ENCODE measurements around the gene CARMIL1. TPM values are rescaled to one million over a fixed set of nuclear protein-coding genes. Genes with fewer than 3 reads are reported as not detected.

Gene CARMIL1
- total RNA-seq, 1 donor from 2014 or later, result 19.1 TPM

DNA sequence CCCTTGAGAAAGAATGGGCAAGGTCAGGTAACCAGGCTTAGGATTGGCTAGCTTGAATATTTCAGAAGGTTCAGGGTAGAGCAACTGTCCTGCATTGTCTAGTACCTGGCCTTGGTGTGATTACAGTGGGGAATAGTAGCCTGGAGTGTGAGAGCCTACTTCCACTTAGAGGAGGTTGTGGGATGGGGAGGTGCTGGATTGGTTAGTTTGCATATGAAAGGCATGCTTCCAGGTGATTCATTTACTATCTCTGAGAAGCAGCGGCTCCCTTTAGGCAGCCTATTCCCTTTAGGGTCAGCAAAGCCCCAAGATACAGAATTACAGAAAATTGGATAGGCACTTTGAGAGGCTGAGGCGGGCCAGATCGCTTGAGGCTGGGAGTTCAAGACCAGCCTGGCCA is 347.8 kb downstream of the CARMIL1 start:
- no peak overlapping the region for H3K9ac ChIP-seq (ENCODE audit: low read length)
- H2AFZ ChIP-seq (ENCODE audit: low read depth, low read length), result no peak overlapping the region
- H3K4me3 Mint-ChIP-seq (ENCODE audit: unreplicated experiment), result no peak overlapping the region
- no peaks in the 10 kb centered on the region for H3K36me3 ChIP-seq (ENCODE audit: insufficient read depth, low read length)
- no peak for FAIRE-seq
- no peak overlapping the region for H3K27ac Mint-ChIP-seq (ENCODE audit: unreplicated experiment)
- H3K27me3 Mint-ChIP-seq (ENCODE audit: low read depth, unreplicated experiment), result peaks cover 20% of the 10 kb centered on the region
- H3K4me3 ChIP-seq (ENCODE audit: insufficient read depth, low read depth, low read length), result no peak overlapping the region
- H3K9me3 Mint-ChIP-seq (ENCODE audit: unreplicated experiment), result no peaks in the 10 kb centered on the region
- H3K27ac ChIP-seq (ENCODE audit: low read depth, low read length), result no peak overlapping the region
- H3K4me1 ChIP-seq (ENCODE audit: insufficient read depth, low read length), result no peaks in the 10 kb centered on the region
- H3K27me3 ChIP-seq (ENCODE audit: insufficient read depth, low read length), result no peaks in the 10 kb centered on the region
- no peaks in the 10 kb centered on the region for H3K9me3 ChIP-seq (ENCODE audit: insufficient read depth, low read depth, low read length)
- no peaks in the 10 kb centered on the region for H3K4me1 Mint-ChIP-seq (ENCODE audit: low read depth, unreplicated experiment)
- no peaks in the 10 kb centered on the region for H3K79me2 ChIP-seq (ENCODE audit: insufficient read depth, low read length)
- no peak for DNase-seq (ENCODE audit: low read depth)
- H4K20me1 ChIP-seq (ENCODE audit: insufficient read depth, low read length), result no peaks in the 10 kb centered on the region
- H3K36me3 Mint-ChIP-seq (ENCODE audit: low read depth, unreplicated experiment), result peaks cover 1% of the 10 kb centered on the region
- H3K4me2 ChIP-seq (ENCODE audit: low read length), result no peak overlapping the region
- TF ChIP-seq, protein P1, sequence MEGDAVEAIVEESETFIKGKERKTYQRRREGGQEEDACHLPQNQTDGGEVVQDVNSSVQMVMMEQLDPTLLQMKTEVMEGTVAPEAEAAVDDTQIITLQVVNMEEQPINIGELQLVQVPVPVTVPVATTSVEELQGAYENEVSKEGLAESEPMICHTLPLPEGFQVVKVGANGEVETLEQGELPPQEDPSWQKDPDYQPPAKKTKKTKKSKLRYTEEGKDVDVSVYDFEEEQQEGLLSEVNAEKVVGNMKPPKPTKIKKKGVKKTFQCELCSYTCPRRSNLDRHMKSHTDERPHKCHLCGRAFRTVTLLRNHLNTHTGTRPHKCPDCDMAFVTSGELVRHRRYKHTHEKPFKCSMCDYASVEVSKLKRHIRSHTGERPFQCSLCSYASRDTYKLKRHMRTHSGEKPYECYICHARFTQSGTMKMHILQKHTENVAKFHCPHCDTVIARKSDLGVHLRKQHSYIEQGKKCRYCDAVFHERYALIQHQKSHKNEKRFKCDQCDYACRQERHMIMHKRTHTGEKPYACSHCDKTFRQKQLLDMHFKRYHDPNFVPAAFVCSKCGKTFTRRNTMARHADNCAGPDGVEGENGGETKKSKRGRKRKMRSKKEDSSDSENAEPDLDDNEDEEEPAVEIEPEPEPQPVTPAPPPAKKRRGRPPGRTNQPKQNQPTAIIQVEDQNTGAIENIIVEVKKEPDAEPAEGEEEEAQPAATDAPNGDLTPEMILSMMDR (IDR thresholded peaks at IDR 0.05; ENCODE audit: insufficient read depth, low read depth, low read length), result no peak
- TF ChIP-seq EZH2 (IDR thresholded peaks at IDR 0.05; ENCODE audit: insufficient read depth, low read length), result no peak

DNA sequence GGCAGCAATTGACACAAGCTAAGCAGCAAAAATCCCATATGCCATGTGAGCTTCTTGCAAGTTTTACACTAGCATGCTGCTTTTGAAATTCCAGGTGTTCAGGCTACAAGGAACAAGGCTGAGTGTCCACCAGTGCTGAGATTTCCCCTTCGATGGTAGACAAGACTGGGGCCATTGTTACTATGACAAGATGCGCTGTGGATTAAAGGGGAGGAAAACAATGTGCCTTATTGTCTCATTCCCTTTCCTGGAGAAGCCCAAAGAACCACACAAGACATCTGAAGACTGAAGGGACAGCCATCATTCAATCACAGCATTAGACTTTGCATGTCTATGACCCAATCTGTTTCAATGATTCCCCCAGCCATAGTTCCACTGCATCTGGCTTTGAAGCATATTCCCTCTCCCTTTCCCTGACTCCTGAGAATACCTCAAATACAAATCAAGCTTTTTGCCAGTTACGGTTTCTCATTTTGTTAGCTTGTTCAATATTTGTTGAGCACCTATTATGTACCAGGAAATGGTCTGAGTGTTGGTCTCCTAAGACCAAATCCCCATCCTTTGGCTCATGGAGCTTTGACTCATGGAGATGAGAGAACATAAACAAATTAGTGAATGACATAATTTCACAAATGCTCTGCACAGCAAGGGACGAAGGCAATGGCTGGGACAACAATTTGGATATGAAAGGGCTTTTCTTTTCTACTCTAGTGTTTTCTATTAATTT is 349.5 kb downstream of the CARMIL1 start:
- no peaks in the 10 kb centered on the region for H3K36me3 ChIP-seq (ENCODE audit: insufficient read depth, low read length)
- no peak overlapping the region for H3K4me3 ChIP-seq (ENCODE audit: insufficient read depth, low read depth, low read length)
- no peak overlapping the region for H2AFZ ChIP-seq (ENCODE audit: low read depth, low read length)
- TF ChIP-seq EZH2 (IDR thresholded peaks at IDR 0.05; ENCODE audit: insufficient read depth, low read length), result no peak
- TF ChIP-seq, protein P1 (IDR thresholded peaks at IDR 0.05; ENCODE audit: insufficient read depth, low read depth, low read length), result no peak
- no peaks in the 10 kb centered on the region for H3K9me3 ChIP-seq (ENCODE audit: insufficient read depth, low read depth, low read length)
- no peak overlapping the region for H3K9ac ChIP-seq (ENCODE audit: low read length)
- H4K20me1 ChIP-seq (ENCODE audit: insufficient read depth, low read length), result no peaks in the 10 kb centered on the region
- Mint-ChIP-seq H3K4me1 (ENCODE audit: low read depth, unreplicated experiment) (no peaks in the 10 kb centered on the region), H3K27me3 (ENCODE audit: low read depth, unreplicated experiment) (peaks cover 20% of the 10 kb centered on the region), H3K4me3 (ENCODE audit: unreplicated experiment) (no peak overlapping the region), H3K9me3 (ENCODE audit: unreplicated experiment) (no peaks in the 10 kb centered on the region), H3K36me3 (ENCODE audit: low read depth, unreplicated experiment) (no peaks in the 10 kb centered on the region), H3K27ac (ENCODE audit: unreplicated experiment) (no peak overlapping the region)
- DNase-seq (ENCODE audit: low read depth) (no peak), FAIRE-seq (no peak)
- no peaks in the 10 kb centered on the region for H3K79me2 ChIP-seq (ENCODE audit: insufficient read depth, low read length)
- no peak overlapping the region for H3K27ac ChIP-seq (ENCODE audit: low read depth, low read length)
- no peaks in the 10 kb centered on the region for H3K27me3 ChIP-seq (ENCODE audit: insufficient read depth, low read length)
- no peak overlapping the region for H3K4me2 ChIP-seq (ENCODE audit: low read length)
- H3K4me1 ChIP-seq (ENCODE audit: insufficient read depth, low read length), result no peaks in the 10 kb centered on the region

DNA sequence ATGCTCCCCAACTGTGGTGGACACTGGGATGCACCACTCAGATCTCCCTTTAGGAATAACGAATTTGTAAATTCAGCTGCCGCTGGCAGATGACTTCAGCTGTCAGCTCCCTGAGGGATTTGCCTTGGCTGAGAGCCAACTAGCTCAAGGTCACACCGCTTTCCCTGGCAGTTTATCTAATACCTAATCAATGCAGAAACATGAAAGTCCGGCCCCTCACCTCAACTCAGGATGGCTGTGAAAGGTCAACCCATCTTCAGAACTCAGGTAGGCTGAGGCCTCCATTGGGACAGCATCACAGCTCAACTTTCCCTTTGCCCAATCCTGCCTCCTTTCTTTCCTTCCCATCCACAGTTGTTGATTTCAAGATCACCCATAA is 350.0 kb downstream of the CARMIL1 start:
- Histone ChIP-seq H2AFZ (ENCODE audit: low read depth, low read length) (no peak overlapping the region), H3K4me1 (ENCODE audit: insufficient read depth, low read length) (no peaks in the 10 kb centered on the region), H3K9ac (ENCODE audit: low read length) (no peak overlapping the region), H3K9me3 (ENCODE audit: insufficient read depth, low read depth, low read length) (no peaks in the 10 kb centered on the region), H3K27me3 (ENCODE audit: insufficient read depth, low read length) (no peaks in the 10 kb centered on the region), H3K36me3 (ENCODE audit: insufficient read depth, low read length) (no peaks in the 10 kb centered on the region), H3K79me2 (ENCODE audit: insufficient read depth, low read length) (no peaks in the 10 kb centered on the region), H3K4me2 (ENCODE audit: low read length) (no peak overlapping the region), H4K20me1 (ENCODE audit: insufficient read depth, low read length) (no peaks in the 10 kb centered on the region), H3K27ac (ENCODE audit: low read depth, low read length) (no peak overlapping the region), H3K4me3 (ENCODE audit: insufficient read depth, low read depth, low read length) (no peak overlapping the region)
- peaks cover 21% of the 10 kb centered on the region for H3K27me3 Mint-ChIP-seq (ENCODE audit: low read depth, unreplicated experiment)
- no peak overlapping the region for H3K27ac Mint-ChIP-seq (ENCODE audit: unreplicated experiment)
- DNase-seq (ENCODE audit: low read depth) (no peak), FAIRE-seq (no peak)
- TF ChIP-seq, protein P1 (IDR thresholded peaks at IDR 0.05; ENCODE audit: insufficient read depth, low read depth, low read length), result no peak
- no peak for TF ChIP-seq EZH2 (IDR thresholded peaks at IDR 0.05; ENCODE audit: insufficient read depth, low read length)
- H3K4me1 Mint-ChIP-seq (ENCODE audit: low read depth, unreplicated experiment), result no peaks in the 10 kb centered on the region
- peaks cover 2% of the 10 kb centered on the region for H3K9me3 Mint-ChIP-seq (ENCODE audit: unreplicated experiment)
- no peaks in the 10 kb centered on the region for H3K36me3 Mint-ChIP-seq (ENCODE audit: low read depth, unreplicated experiment)
- H3K4me3 Mint-ChIP-seq (ENCODE audit: unreplicated experiment), result no peak overlapping the region

Data from astrocyte (in vitro differentiated cells and primary cell).